Stimulated activated CD8-positive, alpha-beta memory T cell treated with anti-CD3 and anti-CD28 coated beads, Interleukin-15, amount 100 ng/mL, for 4 hours (primary cell): Measurements from ENCODE around the gene DMAP1.

Source experiments
- DNase-seq, 2 donors: peaks; one replicate each; pipeline ENCODE4 v3.0.0-alpha.2; 2020; ENCODE audit warnings: low read depth in 2 of 2

Gene DMAP1

GRCh38 chr1:44251989-44252671, 38.9 kb downstream of the DMAP1 start:
- no peak for DNase-seq

DNA sequence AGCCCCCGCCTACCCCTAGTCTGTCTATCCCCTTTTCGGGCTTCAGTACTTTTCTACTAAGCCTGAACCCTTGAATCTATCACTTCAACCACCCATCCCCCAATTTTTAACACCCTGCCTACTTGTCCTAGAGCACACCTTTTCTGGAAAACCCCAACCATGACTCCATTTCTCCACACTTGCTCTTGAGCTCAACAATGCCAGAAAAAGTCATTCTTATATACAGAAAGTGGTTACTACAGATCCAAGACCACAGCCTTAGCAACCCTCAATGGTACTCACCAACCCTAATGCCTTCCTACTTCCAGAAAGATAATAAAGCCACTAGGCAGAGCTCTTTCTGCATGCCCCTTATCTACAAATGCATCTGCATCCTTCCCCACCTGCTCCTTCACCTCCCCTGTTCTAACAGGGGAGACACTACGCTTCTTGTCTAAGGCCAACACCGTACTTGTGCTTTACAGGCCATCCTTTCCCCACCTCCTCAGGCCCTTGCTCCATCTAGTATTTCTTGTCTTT, 41.2 kb downstream of the DMAP1 start:
- no peak for DNase-seq

DNA sequence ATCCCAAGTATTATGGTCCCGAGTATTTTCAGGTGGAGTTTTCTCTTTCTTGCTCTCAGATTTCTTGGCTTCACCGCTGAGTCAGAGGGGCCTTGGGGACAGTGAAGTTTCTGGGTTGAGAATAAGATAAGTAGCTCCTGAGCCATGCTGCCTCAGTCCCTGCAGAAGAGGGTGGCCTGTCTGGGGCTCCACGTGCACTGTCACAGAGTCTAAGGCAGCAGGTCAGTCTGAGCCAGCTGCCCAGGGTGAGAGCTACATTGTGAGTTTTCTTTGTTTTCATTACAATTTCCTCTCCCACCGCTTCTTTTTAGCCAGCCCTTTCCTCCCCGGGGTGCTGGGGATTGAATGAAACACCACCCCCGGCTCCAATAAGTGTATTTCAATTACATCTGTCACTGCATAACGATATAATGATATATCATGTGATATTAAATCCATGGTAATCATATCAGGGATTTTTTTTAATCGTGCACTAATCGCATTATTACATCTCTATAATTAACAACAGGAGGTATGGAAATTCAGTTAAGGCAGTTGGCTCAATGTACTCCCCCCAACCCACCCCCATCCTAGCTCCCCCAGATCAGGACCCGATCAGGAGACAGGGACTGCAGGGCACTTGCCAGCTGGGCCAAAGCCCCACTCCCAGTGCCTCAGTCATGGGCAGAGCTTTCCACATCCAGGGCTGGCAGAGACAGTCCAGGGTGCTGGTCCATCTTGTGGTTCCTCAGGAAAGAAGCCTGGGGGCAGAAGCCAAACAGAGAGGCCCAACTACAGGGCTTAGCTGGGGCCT, 43.7 kb downstream of the DMAP1 start:
- no peak for DNase-seq

- DNase-seq: no peak
These were observed 45.8 kb downstream of the DMAP1 start for GRCh38 chr1:44259090-44259489.

GRCh38 chr1:44260792-44261170, 47.5 kb downstream of the DMAP1 start:
- DNase-seq: no peak

DNA sequence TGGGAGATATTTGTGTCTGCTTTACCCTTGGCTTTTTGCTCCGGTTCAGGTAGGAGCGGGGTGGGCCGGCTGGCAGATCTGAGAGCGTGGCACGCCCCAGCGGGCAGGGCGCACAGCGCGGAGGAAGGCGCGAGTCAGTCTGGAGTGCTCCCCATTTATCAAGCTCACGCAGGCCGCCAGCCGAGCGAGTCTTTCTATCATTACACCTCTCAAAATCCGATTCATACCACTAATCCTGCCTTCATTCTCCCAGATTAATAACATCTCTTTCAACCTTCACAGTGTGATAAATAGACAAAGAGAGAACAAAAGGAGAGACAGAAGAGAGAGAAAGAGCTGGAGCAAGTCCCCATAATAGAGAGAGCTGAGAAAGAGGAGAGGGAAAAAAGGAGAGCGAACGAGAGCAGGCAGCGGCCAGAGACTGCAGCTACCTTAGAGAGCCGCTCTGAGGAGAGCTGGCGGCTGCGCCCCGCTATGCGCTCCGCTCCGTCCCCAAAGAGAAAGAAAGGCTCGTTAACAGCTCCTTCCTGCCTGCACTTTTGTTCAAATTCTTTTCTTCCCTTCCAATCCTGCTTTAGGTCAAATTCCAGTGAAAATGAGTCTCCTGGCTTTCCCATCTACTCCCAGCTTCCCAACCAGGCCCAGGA, 48.0 kb downstream of the DMAP1 start:
- no peak for DNase-seq

DNA sequence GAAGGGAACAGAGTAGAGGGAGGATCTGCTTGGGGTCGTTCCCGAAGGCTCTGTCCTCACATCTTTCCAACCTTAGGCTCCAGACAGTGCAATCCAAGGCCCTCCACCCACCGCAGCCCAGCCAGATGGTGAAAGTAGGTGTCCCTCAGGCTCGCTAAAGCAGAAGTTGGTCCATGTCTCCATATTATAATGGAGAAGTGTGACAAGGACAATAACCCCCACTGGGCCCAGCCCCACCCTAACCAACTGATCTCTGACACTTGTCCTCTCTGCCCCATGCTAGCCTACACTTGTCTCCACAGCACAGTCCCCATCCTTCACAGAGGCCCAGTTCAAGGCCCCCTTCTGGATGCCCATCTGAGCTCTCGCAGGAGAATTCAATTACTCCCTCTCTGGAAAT, 48.7 kb downstream of the DMAP1 start:
- DNase-seq: no peak

DNA sequence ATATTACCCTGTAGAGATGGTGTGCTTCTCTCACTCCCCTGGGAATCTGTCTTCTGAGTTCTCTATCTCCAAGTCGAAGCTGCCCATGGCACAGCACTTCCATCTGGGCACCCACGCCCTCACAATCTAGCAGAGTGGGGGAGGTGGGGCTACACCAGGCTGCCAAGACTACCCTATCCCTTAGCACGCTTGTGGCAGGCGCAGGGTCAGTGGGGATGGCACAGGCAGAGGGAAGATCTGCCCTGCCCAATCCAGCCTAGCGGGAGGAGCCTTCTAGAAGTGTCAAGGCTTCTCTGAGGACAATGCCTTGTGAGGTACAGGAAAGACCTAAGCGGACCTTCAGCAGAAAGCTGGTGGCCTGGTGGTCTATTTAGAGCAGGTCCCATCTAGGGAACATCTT, 49.1 kb downstream of the DMAP1 start:
- DNase-seq: no peak

DNA sequence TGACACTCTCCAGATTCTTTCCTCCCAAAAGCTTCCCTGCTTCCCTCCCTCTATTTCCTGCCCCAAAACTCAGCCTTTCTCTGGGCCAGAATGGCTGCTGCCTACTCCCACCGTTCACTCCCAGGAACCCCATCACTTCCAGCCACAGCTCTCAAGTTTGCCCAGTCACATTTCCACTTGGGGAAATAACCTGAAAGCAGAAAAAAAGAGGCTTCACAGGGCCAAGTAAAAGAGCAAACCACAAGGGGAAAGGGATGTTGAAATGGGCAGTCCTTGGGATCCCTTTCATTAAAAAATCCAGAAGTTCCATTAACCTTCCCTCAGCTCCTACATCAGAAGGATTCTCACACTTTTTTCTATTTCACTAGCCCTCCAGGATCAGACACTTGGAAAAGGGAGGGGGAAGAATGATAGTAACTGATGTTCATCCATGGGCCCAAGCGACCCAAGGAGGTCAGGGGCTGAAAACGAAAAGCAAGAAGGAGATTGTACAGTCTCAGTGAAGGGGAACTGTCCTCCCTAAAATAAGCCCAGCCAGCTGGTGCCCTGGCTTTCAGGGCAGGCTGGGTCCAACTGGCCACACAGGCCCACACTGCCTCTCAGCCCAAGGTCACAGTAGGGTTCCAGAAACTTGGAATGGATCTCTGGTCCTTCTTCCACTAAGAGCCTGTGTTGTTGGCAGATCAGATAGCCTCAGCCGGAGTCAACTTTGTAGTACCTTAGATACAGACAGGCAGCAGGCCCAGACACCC, 49.7 kb downstream of the DMAP1 start:
- DNase-seq: no peak

- no peak for DNase-seq
These were observed 50.5 kb downstream of the DMAP1 start for GRCh38 chr1:44263568-44264450.

- no peak for DNase-seq
These were observed 51.1 kb downstream of the DMAP1 start for GRCh38 chr1:44264451-44264771.

- DNase-seq: no peak
These were observed 52.5 kb downstream of the DMAP1 start for GRCh38 chr1:44265656-44266358.

GRCh38 chr1:44266400-44267344, 53.4 kb downstream of the DMAP1 start:
- no peak for DNase-seq

- DNase-seq: no peak
These were observed 54.2 kb downstream of the DMAP1 start for GRCh38 chr1:44267438-44267837.

GRCh38 chr1:44268054-44268453, 54.8 kb downstream of the DMAP1 start:
- no peak for DNase-seq
